ENCODE data around the gene LMLN. TPM values are rescaled to one million over a fixed set of nuclear protein-coding genes. Genes with fewer than 3 reads are reported as not detected.

The LMLN gene
- total and polyA plus RNA-seq, 2 of the 13 experiments (the other 11 are each of a cell fraction or from before 2014, with no cell fraction given), result 1.2 to 1.8 TPM

- Histone ChIP-seq H2AFZ (ENCODE audit: low read length) (no peak overlapping the region), H3K27me3 (ENCODE audit: control insufficient read depth in 1 of 2, insufficient read depth in 2 of 2, low read length in 2 of 2) (no peaks in the 10 kb centered on the region), H3K36me3 (replicated peaks in 1 of 2; ENCODE audit: control insufficient read depth in 1 of 2, insufficient read depth in 2 of 2, low read length in 2 of 2) (no peaks in the 10 kb centered on the region), H3K4me1 (ENCODE audit: insufficient read depth, low read length) (no peaks in the 10 kb centered on the region), H3K4me3 (replicated peaks in 1 of 3; ENCODE audit: insufficient read depth in 1 of 3, low read depth in 2 of 3, low read length in 3 of 3) (no peak overlapping the region), H3K9ac (ENCODE audit: insufficient read depth, low read depth, low read length) (no peak overlapping the region), H3K27ac (ENCODE audit: extremely low read length, insufficient read depth, low read length) (no peak overlapping the region), H4K20me1 (ENCODE audit: insufficient read depth, low read length) (no peaks in the 10 kb centered on the region), H3K79me2 (ENCODE audit: insufficient read depth, low read length) (no peaks in the 10 kb centered on the region), H3K4me2 (ENCODE audit: low read depth, low read length) (no peak overlapping the region), H3K9me3 (ENCODE audit: low read length) (no peaks in the 10 kb centered on the region)
- DNase-seq (ENCODE audit: low spot score) (no peak), FAIRE-seq (no peak), ATAC-seq (no peak)
- WGBS (ENCODE audit: low lambda C conversion rate), result 0% methylated on average over 3 of the region's 3 CpGs
- TF ChIP-seq ETV5 (CRISPR knock-in tag; IDR thresholded peaks at IDR 0.05; ENCODE audit: borderline replicate concordance) (no peak), ZNF562 (CRISPR knock-in tag; IDR thresholded peaks at IDR 0.05; ENCODE audit: borderline replicate concordance) (no peak), SMC3 (IDR thresholded peaks at IDR 0.05; ENCODE audit: low read length) (no peak), MBD4 (IDR thresholded peaks at IDR 0.05; ENCODE audit: borderline replicate concordance, low read length) (no peak), KAT8 (CRISPR knock-in tag; IDR thresholded peaks at IDR 0.05) (no peak), ZNF282 (IDR thresholded peaks at IDR 0.05; ENCODE audit: partially characterized antibody) (no peak), ZNF256 (CRISPR knock-in tag; conservative IDR thresholded peaks at IDR 0.05) (no peak)
- ChIA-PET POLR2A (no interaction called here), CTCF (ENCODE audit: low intra/inter-chr PET ratio, low total read pairs) (no interaction called here)
- intact Hi-C loops (cut with micrococcal nuclease; ENCODE audit: unreplicated experiment), result no loop called here
- in situ Hi-C loops (cut with HindIII; ENCODE audit: extremely low pct_ligation_motif_present, low pct_unique_long_range_greater_than_20kb), result no loop called here
- BruUV-seq (replicated peaks), result no TSS peak
These were observed 132.3 kb downstream of the LMLN start for GRCh38 chr3:198092276-198092675.

DNA sequence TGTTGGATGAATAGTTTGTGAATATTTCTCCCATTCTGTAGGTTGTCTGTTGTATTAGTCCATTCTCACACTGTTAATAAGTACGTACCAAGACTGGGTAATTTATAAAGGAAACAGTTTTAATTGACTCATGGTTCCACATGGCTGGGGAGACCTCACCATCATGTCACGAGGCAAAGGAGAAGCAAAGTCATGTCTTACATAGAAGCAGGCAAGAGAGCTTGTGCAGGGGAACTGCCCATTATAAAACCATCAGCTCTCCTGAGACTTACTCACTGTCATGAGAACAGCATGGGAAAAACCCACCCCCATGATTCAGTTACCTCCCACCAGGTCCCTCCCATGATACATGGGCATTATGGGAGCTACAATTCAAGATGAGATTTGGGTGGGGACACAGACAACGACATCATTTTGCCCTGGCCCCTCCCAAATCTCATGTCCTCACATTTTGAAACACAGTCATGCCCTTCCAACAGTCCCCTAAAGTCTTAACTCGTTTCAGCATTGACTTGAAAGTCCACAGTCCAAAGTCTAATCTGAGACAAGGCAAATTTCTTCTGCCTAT lies 133.2 kb downstream of the LMLN start:
- POLR2A ChIA-PET, result no interaction called here
- in situ Hi-C loops (cut with HindIII; ENCODE audit: extremely low pct_ligation_motif_present, low pct_unique_long_range_greater_than_20kb), result no loop called here
- TF ChIP-seq REL (CRISPR knock-in tag; conservative IDR thresholded peaks at IDR 0.05) (no peak), SNAI1 (CRISPR knock-in tag; IDR thresholded peaks at IDR 0.05; ENCODE audit: borderline replicate concordance) (no peak), JARID2 (CRISPR knock-in tag; IDR thresholded peaks at IDR 0.05; ENCODE audit: insufficient replicate concordance) (no peak), KLF13 (CRISPR knock-in tag; IDR thresholded peaks at IDR 0.05) (no peak), HHEX (CRISPR knock-in tag; IDR thresholded peaks at IDR 0.05) (no peak), ZEB1 (IDR thresholded peaks at IDR 0.05; ENCODE audit: insufficient replicate concordance, low read depth) (no peak), ETV6 (CRISPR knock-in tag; conservative IDR thresholded peaks at IDR 0.05) (no peak), ZNF652 (CRISPR knock-in tag; IDR thresholded peaks at IDR 0.05; ENCODE audit: borderline replicate concordance, low read depth) (no peak)
- TF ChIP-seq, protein P1, sequence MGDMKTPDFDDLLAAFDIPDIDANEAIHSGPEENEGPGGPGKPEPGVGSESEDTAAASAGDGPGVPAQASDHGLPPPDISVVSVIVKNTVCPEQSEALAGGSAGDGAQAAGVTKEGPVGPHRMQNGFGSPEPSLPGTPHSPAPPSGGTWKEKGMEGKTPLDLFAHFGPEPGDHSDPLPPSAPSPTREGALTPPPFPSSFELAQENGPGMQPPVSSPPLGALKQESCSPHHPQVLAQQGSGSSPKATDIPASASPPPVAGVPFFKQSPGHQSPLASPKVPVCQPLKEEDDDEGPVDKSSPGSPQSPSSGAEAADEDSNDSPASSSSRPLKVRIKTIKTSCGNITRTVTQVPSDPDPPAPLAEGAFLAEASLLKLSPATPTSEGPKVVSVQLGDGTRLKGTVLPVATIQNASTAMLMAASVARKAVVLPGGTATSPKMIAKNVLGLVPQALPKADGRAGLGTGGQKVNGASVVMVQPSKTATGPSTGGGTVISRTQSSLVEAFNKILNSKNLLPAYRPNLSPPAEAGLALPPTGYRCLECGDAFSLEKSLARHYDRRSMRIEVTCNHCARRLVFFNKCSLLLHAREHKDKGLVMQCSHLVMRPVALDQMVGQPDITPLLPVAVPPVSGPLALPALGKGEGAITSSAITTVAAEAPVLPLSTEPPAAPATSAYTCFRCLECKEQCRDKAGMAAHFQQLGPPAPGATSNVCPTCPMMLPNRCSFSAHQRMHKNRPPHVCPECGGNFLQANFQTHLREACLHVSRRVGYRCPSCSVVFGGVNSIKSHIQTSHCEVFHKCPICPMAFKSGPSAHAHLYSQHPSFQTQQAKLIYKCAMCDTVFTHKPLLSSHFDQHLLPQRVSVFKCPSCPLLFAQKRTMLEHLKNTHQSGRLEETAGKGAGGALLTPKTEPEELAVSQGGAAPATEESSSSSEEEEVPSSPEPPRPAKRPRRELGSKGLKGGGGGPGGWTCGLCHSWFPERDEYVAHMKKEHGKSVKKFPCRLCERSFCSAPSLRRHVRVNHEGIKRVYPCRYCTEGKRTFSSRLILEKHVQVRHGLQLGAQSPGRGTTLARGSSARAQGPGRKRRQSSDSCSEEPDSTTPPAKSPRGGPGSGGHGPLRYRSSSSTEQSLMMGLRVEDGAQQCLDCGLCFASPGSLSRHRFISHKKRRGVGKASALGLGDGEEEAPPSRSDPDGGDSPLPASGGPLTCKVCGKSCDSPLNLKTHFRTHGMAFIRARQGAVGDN (CRISPR knock-in tag; IDR thresholded peaks at IDR 0.05), result no peak

More for the DNA sequence above, 133.2 kb downstream of the LMLN start:
- H2AFZ ChIP-seq (ENCODE audit: low read length), result no peak overlapping the region
- no peak overlapping the region for H3K9ac ChIP-seq (ENCODE audit: insufficient read depth, low read depth, low read length)
- no peaks in the 10 kb centered on the region for H3K4me1 ChIP-seq (ENCODE audit: insufficient read depth, low read length)
- no TSS peak for BruUV-seq (replicated peaks)
- H3K4me2 ChIP-seq (ENCODE audit: low read depth, low read length), result no peak overlapping the region
- no peaks in the 10 kb centered on the region for H3K9me3 ChIP-seq (ENCODE audit: low read length)
- FAIRE-seq (no peak), ATAC-seq (no peak), DNase-seq (ENCODE audit: low spot score) (no peak)
- no peaks in the 10 kb centered on the region for H3K36me3 ChIP-seq (replicated peaks in 1 of 2; ENCODE audit: control insufficient read depth in 1 of 2, insufficient read depth in 2 of 2, low read length in 2 of 2)
- no peak overlapping the region for H3K27ac ChIP-seq (ENCODE audit: extremely low read length, insufficient read depth, low read length)
- 8% methylated on average over 4 of the region's 4 CpGs for WGBS (ENCODE audit: low lambda C conversion rate)
- CTCF ChIA-PET (ENCODE audit: low intra/inter-chr PET ratio, low total read pairs), result no interaction called here
- intact Hi-C loops (cut with micrococcal nuclease; ENCODE audit: unreplicated experiment), result no loop called here
- no peaks in the 10 kb centered on the region for H3K79me2 ChIP-seq (ENCODE audit: insufficient read depth, low read length)
- no peak overlapping the region for H3K4me3 ChIP-seq (replicated peaks in 1 of 3; ENCODE audit: insufficient read depth in 1 of 3, low read depth in 2 of 3, low read length in 3 of 3)
- H3K27me3 ChIP-seq (ENCODE audit: control insufficient read depth in 1 of 2, insufficient read depth in 2 of 2, low read length in 2 of 2), result no peaks in the 10 kb centered on the region
- no peaks in the 10 kb centered on the region for H4K20me1 ChIP-seq (ENCODE audit: insufficient read depth, low read length)

All from HepG2 (cell line).